HuH-7.5 (cell line): ENCODE measurements around the gene DHTKD1.

ENCODE experiments used
- DNase-seq: peaks from one replicate; pipeline ENCODE4 v3.0.0; 2011; ENCODE audit warnings: low spot score

Gene DHTKD1

GRCh38 chr10:12068449-12069269 lies at the start of gene DHTKD1:
Gene DHTKD1 (plus strand): TSS chr10:12068954. CDS start chr10:12069034, 80 bp downstream.
- DNase-seq: peak; percentile 96

GRCh38 chr10:12019283-12019971 lies 49.3 kb upstream of the DHTKD1 start:
- no peak for DNase-seq

- DNase-seq: no peak
Observed at GRCh38 chr10:12020574-12020973, 48.2 kb upstream of the DHTKD1 start.

GRCh38 chr10:12022580-12023257 lies 46.0 kb upstream of the DHTKD1 start:
- no peak for DNase-seq

GRCh38 chr10:12025591-12025990 lies 43.2 kb upstream of the DHTKD1 start:
- DNase-seq: no peak

GRCh38 chr10:12027539-12027938 lies 41.2 kb upstream of the DHTKD1 start:
- DNase-seq: no peak

GRCh38 chr10:12031404-12031803 lies 37.4 kb upstream of the DHTKD1 start:
- no peak for DNase-seq

GRCh38 chr10:12036073-12036655 lies 32.6 kb upstream of the DHTKD1 start:
- no peak for DNase-seq

GRCh38 chr10:12041766-12042408 lies 26.9 kb upstream of the DHTKD1 start:
- no peak for DNase-seq

- DNase-seq: no peak
Observed at GRCh38 chr10:12042409-12042796, 26.4 kb upstream of the DHTKD1 start.

GRCh38 chr10:12042797-12043651 lies 25.7 kb upstream of the DHTKD1 start, which contains the start of gene UPF2:
Gene UPF2 (minus strand): TSS chr10:12042809. CDS start chr10:12035423, 7,386 bp downstream.
- DNase-seq: peak; percentile 97

GRCh38 chr10:12045596-12045995 lies 23.2 kb upstream of the DHTKD1 start:
- DNase-seq: no peak

GRCh38 chr10:12048547-12048946 lies 20.2 kb upstream of the DHTKD1 start:
- no peak for DNase-seq

GRCh38 chr10:12050528-12050927 lies 18.2 kb upstream of the DHTKD1 start:
- no peak for DNase-seq

- no peak for DNase-seq
Observed at GRCh38 chr10:12051241-12051640, 17.5 kb upstream of the DHTKD1 start.

- DNase-seq: no peak
Observed at GRCh38 chr10:12055732-12056131, 13.0 kb upstream of the DHTKD1 start.

- DNase-seq: no peak
Observed at GRCh38 chr10:12056748-12057147, 12.0 kb upstream of the DHTKD1 start.

GRCh38 chr10:12061124-12061523 lies 7.6 kb upstream of the DHTKD1 start:
- no peak for DNase-seq

- DNase-seq: no peak
Observed at GRCh38 chr10:12062754-12063482, 5.8 kb upstream of the DHTKD1 start.

GRCh38 chr10:12063483-12063818 lies 5.3 kb upstream of the DHTKD1 start:
- no peak for DNase-seq
